ENCODE measurements around the gene CEACAM6.

- TF ChIP-seq CTCF (IDR thresholded peaks at IDR 0.05) (no peak), EZH2 (IDR thresholded peaks at IDR 0.05; ENCODE audit: borderline replicate concordance, insufficient read depth, low read depth, low read length, poor library complexity, severe bottlenecking) (no peak)
Measured at GRCh38 chr19:41810301-41810700, 55.0 kb downstream of the CEACAM6 start.
